Activated CD8-positive, alpha-beta memory T cell treated with anti-CD3 and anti-CD28 coated beads, Interleukin-2, amount 50 U/mL, for 1 hour (primary cell): Measurements from ENCODE around the gene SMC1B.
"Not testable (repeated sequence)": the region's sequence is repeated elsewhere in the genome, so short reads cannot be mapped to it uniquely, and the experiment has no call there.

Experiments
- DNase-seq: peaks from one replicate; pipeline ENCODE4 v3.0.0-alpha.2; 2020; ENCODE audit errors: extremely low read depth

SMC1B gene

GRCh38 chr22:45413368-45414211 lies at the start of gene SMC1B, which contains the start of gene RIBC2:
Gene SMC1B, minus strand, starts transcription at chr22:45413599. Its CDS starts 32 bp downstream, at chr22:45413567.
Gene RIBC2, plus strand, starts transcription at chr22:45413693. Its CDS starts 194 bp downstream, at chr22:45413887.
- peak; percentile 51 for DNase-seq

GRCh38 chr22:45462034-45462655 lies 48.7 kb upstream of the SMC1B start:
- DNase-seq = no peak

GRCh38 chr22:45460288-45461109 lies 47.1 kb upstream of the SMC1B start:
- DNase-seq = no peak

GRCh38 chr22:45459235-45459634 lies 45.8 kb upstream of the SMC1B start:
- DNase-seq = no peak

- DNase-seq = no peak
Observed at GRCh38 chr22:45458532-45458931, 45.1 kb upstream of the SMC1B start.

GRCh38 chr22:45456811-45457210 lies 43.4 kb upstream of the SMC1B start:
- DNase-seq = no peak

GRCh38 chr22:45455621-45456020 lies 42.2 kb upstream of the SMC1B start:
- DNase-seq = no peak

- no peak for DNase-seq
Observed at GRCh38 chr22:45455212-45455611, 41.8 kb upstream of the SMC1B start.

- no peak for DNase-seq
Observed at GRCh38 chr22:45454275-45454674, 40.9 kb upstream of the SMC1B start.

- no peak for DNase-seq
Observed at GRCh38 chr22:45453764-45454163, 40.4 kb upstream of the SMC1B start.

- DNase-seq = no peak
Observed at GRCh38 chr22:45452565-45453379, 39.4 kb upstream of the SMC1B start.

- DNase-seq = no peak
Observed at GRCh38 chr22:45451972-45452371, 38.6 kb upstream of the SMC1B start.

GRCh38 chr22:45450921-45451651 lies 37.7 kb upstream of the SMC1B start:
- no peak for DNase-seq

- DNase-seq = no peak
Observed at GRCh38 chr22:45450101-45450785, 36.8 kb upstream of the SMC1B start.

- DNase-seq = not testable (repeated sequence)
Observed at GRCh38 chr22:45449442-45449841, 36.0 kb upstream of the SMC1B start.

- DNase-seq = no peak
Observed at GRCh38 chr22:45448431-45448830, 35.0 kb upstream of the SMC1B start.

GRCh38 chr22:45447596-45447995 lies 34.2 kb upstream of the SMC1B start:
- not testable (repeated sequence) for DNase-seq

- no peak for DNase-seq
Observed at GRCh38 chr22:45446216-45446615, 32.8 kb upstream of the SMC1B start.

- no peak for DNase-seq
Observed at GRCh38 chr22:45445031-45445710, 31.8 kb upstream of the SMC1B start.
